ENCODE measurements around the gene PC. TPM values are rescaled to one million over a fixed set of nuclear protein-coding genes. Genes with fewer than 3 reads are reported as not detected.

The PC gene
- total RNA-seq, 4 donors from 2014 or later, result 154 to 535 (median 195) TPM

DNA sequence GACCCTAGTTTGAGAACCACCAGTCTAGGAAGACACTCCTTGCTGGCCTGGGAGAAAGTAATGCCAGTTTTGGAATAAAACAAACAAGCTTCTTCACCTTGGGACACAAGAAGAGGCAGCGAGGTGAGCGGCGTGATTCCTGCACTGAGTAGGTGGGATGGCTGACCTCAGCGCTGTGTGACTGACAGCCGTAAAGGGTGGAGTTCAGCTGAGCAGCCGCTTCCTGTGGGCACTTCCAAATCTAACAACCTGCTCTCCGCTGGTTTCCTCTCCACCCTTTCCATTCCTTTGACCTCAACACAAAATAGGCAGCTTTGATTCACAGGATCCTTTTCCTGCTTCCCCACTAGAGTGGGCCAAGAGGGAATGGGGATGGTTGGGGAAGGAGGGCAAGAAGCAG is 45.8 kb downstream of the PC start:
- TF ChIP-seq, protein P1, sequence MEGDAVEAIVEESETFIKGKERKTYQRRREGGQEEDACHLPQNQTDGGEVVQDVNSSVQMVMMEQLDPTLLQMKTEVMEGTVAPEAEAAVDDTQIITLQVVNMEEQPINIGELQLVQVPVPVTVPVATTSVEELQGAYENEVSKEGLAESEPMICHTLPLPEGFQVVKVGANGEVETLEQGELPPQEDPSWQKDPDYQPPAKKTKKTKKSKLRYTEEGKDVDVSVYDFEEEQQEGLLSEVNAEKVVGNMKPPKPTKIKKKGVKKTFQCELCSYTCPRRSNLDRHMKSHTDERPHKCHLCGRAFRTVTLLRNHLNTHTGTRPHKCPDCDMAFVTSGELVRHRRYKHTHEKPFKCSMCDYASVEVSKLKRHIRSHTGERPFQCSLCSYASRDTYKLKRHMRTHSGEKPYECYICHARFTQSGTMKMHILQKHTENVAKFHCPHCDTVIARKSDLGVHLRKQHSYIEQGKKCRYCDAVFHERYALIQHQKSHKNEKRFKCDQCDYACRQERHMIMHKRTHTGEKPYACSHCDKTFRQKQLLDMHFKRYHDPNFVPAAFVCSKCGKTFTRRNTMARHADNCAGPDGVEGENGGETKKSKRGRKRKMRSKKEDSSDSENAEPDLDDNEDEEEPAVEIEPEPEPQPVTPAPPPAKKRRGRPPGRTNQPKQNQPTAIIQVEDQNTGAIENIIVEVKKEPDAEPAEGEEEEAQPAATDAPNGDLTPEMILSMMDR (IDR thresholded peaks at IDR 0.05; ENCODE audit: low read depth), result no peak

DNA sequence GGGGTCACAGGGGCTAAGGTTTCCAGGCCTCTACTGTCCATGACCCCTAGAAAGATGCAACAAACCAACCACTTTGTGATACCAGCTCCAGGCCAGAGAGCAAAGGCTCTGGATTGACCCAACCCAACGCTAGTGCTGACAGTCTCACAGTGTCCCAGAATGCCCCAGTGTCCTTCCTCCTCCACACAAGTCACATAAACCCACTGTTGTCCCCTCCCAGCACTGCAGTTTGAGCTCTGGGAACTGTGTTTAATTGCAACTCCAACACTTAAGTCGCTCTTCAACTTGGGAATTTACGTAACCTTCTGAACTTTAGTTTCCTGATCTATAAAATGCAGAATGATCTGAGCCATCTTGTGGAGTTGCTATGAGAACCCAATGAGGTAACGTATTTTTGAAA is 47.5 kb downstream of the PC start:
- TF ChIP-seq, protein P1 (IDR thresholded peaks at IDR 0.05; ENCODE audit: low read depth), result no peak

DNA sequence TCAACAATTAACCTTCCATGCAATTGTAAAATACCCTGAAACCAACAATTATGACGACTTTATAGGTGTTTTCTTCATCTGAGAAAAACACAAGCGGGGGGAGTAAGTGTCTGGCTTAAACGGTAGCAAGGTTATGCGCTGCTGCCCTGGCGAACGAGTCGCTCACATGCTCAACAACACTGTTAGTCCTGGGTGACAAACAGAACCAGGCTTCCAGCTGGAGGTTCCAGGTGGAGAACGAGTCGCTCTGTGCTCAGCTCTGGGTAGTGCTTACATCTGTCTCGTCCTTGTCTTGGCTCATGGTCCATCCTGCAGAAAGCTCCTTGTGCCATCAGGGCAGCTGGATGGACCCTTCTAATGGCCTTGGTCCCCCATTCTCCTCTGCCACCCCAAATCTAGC is 48.2 kb downstream of the PC start:
- TF ChIP-seq, protein P1 (IDR thresholded peaks at IDR 0.05; ENCODE audit: low read depth), result no peak

DNA sequence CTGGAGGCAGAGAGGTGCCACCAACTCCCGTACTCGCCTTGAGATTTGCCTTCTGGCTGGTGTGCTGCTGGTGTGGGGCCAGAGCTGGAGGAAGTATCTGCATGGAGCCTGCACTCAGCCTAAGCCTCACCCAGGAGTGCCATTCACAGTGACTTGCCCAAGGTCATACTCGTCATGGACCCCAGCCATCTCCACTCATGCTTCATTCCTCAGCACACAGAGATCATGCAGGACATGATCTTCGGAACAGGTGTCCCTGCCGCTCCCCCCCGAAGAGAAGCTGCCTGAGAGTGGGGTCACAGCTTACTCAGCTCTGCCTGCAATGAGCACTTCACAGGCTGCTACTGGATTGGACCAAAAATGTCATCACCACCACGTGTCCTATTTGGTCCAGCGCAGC is 49.0 kb downstream of the PC start:
- TF ChIP-seq, protein P1 (IDR thresholded peaks at IDR 0.05; ENCODE audit: low read depth), result no peak

DNA sequence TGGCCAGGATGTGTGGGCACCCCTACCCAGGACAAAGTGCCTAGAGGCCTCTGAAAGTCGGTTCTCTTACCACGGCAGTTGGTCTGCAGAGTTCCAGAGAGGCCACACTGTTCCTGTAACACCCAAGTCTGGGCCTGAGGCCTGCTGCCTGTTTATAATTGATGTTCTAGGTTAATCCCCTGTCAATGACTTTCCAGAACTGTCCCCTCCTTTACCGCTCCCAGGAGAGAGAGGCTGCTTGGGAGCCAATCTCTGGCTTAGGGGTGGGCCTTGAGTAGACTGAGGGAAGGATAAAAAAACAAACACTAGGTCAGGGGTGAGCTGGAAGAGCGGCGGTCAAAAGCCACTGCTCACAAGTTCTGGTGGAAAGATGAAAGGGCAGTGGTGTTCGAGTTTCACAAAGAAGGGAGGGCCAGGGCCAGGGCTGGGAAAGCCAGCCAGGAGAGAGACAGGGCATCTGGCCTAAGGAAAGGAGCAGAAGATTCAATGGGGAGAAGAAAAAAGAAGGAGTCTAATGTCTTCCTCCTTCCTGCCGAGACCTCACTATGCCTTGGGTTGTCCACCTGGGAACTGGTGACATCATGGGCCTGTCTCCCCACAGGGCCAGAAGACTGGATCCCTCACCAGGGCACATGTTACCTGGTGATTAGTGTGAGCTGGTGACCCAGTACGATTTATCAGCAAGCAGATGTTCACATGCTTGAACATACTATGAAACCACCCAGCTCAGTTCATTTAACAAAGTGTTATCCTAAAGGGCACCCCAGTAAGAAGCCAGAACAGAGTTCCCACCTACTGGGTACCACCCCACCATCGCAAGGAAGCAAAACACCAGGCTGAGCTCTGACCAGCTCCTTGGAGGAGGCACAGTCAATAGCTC is 50.2 kb downstream of the PC start:
- TF ChIP-seq, protein P1 (IDR thresholded peaks at IDR 0.05; ENCODE audit: low read depth), result no peak

DNA sequence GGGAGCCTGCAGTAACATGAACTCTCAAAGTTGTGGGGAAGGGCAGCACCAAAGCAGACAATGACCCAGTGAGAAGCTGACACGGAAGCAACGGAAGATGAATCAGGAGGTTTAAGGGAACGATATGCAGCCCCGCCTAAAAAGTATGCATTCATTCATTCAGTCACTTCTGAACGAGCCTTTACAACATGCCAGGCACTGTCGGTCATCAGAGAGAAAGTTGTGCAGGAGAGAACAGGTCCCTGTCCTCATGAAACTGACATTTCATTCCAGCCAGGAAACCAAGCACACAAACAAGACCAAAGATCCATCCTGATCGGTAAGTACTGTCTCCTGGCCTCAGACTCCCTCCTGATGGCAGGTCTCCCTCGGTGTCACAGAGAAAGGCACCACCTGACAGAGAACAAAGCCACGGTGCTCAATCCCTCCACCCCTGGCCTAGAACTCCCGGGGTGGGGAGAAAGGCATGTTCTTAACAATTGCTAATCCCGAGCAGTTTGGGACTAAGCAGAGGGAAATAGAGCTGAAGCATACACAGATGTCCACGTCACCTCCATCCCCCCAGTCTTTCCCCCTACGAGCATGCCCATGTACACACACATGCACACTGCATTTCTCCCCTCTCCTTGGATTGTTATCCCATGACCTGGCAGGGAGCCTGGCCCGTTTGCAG is 52.0 kb downstream of the PC start:
- TF ChIP-seq, protein P1 (IDR thresholded peaks at IDR 0.05; ENCODE audit: low read depth), result no peak

DNA sequence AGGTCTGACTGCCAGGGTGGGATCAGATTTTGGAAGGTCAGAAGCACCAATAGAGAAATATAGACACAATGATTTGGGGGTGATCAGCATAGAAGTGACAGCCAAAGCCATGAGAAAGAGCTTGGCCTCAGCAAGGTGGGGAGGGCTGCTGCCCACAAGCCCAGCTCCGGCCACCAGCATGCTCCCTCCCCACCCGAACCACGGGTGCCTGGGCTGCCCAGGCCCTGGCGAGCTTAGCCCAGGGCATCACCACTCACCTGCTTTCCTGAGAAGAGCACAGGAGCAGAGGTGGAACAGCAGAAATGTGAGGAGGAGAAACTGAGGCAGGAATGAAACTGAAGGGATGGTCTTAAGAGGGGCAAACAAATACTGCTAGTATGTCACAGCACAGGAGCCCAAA is 52.6 kb downstream of the PC start:
- TF ChIP-seq, protein P1 (IDR thresholded peaks at IDR 0.05; ENCODE audit: low read depth), result no peak

Measured in subcutaneous adipose tissue (tissue), 4 donors.